Measurements from ENCODE around the gene SLC25A47. TPM values are rescaled to one million over a fixed set of nuclear protein-coding genes. Genes with fewer than 3 reads are reported as not detected.
"Not testable (repeated sequence)": the region's sequence is repeated elsewhere in the genome, so short reads cannot be mapped to it uniquely, and the experiment has no call there.

The SLC25A47 gene
- total RNA-seq, 2 experiments from 2014 or later, result not detected

- Mint-ChIP-seq H3K4me3 (no peak overlapping the region), H3K4me1 (ENCODE audit: low read depth) (no peaks in the 10 kb centered on the region), H3K27me3 (ENCODE audit: low read depth) (no peaks in the 10 kb centered on the region), H3K27ac (no peak overlapping the region), H3K9me3 (ENCODE audit: insufficient read depth) (no peaks in the 10 kb centered on the region), H3K36me3 (ENCODE audit: low read depth) (no peaks in the 10 kb centered on the region)
- no peak for ATAC-seq
- ChIA-PET POLR2A (no interaction called here), CTCF (no interaction called here)
- DNase-seq, result no peak
Measured at GRCh38 chr14:100291305-100292075, 31.6 kb upstream of the SLC25A47 start.

GRCh38 chr14:100292301-100292775, 30.8 kb upstream of the SLC25A47 start:
- Mint-ChIP-seq H3K36me3 (ENCODE audit: low read depth) (no peaks in the 10 kb centered on the region), H3K27me3 (ENCODE audit: low read depth) (no peaks in the 10 kb centered on the region), H3K27ac (no peak overlapping the region), H3K9me3 (ENCODE audit: insufficient read depth) (no peaks in the 10 kb centered on the region), H3K4me3 (no peak overlapping the region), H3K4me1 (ENCODE audit: low read depth) (no peaks in the 10 kb centered on the region)
- DNase-seq, result no peak
- ChIA-PET POLR2A (no interaction called here), CTCF (no interaction called here)
- ATAC-seq, result no peak

GRCh38 chr14:100292776-100293461, 30.2 kb upstream of the SLC25A47 start:
- no peak for DNase-seq
- Mint-ChIP-seq H3K36me3 (ENCODE audit: low read depth) (no peaks in the 10 kb centered on the region), H3K27me3 (ENCODE audit: low read depth) (no peaks in the 10 kb centered on the region), H3K27ac (no peak overlapping the region), H3K9me3 (ENCODE audit: insufficient read depth) (no peaks in the 10 kb centered on the region), H3K4me3 (no peak overlapping the region), H3K4me1 (ENCODE audit: low read depth) (no peaks in the 10 kb centered on the region)
- ChIA-PET POLR2A (no interaction called here), CTCF (interaction anchor here (0.8 kb wide), 1 partner anchor 10 kb away, joined by 3 read pairs; no protein-coding TSS in a partner anchor)
- no peak for ATAC-seq

- Mint-ChIP-seq H3K27ac (no peak overlapping the region), H3K4me1 (ENCODE audit: low read depth) (no peaks in the 10 kb centered on the region), H3K4me3 (no peak overlapping the region), H3K9me3 (ENCODE audit: insufficient read depth) (no peaks in the 10 kb centered on the region), H3K27me3 (ENCODE audit: low read depth) (no peaks in the 10 kb centered on the region), H3K36me3 (ENCODE audit: low read depth) (no peaks in the 10 kb centered on the region)
- ChIA-PET POLR2A (no interaction called here), CTCF (interaction anchor here (0.8 to 5.1 kb wide), 2 partner anchors 9 kb away, joined by 3 to 33 read pairs; no protein-coding TSS in a partner anchor)
- DNase-seq (no peak), ATAC-seq (no peak)
Measured at GRCh38 chr14:100293497-100294212, 29.5 kb upstream of the SLC25A47 start.

- H3K9me3 Mint-ChIP-seq (ENCODE audit: insufficient read depth), result no peaks in the 10 kb centered on the region
- H3K36me3 Mint-ChIP-seq (ENCODE audit: low read depth), result no peaks in the 10 kb centered on the region
- ATAC-seq, result no peak
- ChIA-PET POLR2A (no interaction called here), CTCF (interaction anchor here (1.2 to 5.1 kb wide), 2 partner anchors 9 to 351 kb away, joined by 3 to 33 read pairs; no protein-coding TSS in a partner anchor)
- no peak for DNase-seq
- no peaks in the 10 kb centered on the region for H3K27me3 Mint-ChIP-seq (ENCODE audit: low read depth)
- H3K4me1 Mint-ChIP-seq (ENCODE audit: low read depth), result no peaks in the 10 kb centered on the region
- no peak overlapping the region for H3K27ac Mint-ChIP-seq
- no peak overlapping the region for H3K4me3 Mint-ChIP-seq
Measured at GRCh38 chr14:100294213-100294962, 28.8 kb upstream of the SLC25A47 start.

- CTCF ChIA-PET, result interaction anchor here (0.5 to 5.1 kb wide), 3 partner anchors 10 to 351 kb away, joined by 3 to 33 read pairs (median 3); no protein-coding TSS in a partner anchor
- Mint-ChIP-seq H3K4me3 (no peak overlapping the region), H3K4me1 (ENCODE audit: low read depth) (no peaks in the 10 kb centered on the region), H3K27ac (no peak overlapping the region), H3K36me3 (ENCODE audit: low read depth) (no peaks in the 10 kb centered on the region), H3K9me3 (ENCODE audit: insufficient read depth) (no peaks in the 10 kb centered on the region), H3K27me3 (ENCODE audit: low read depth) (no peaks in the 10 kb centered on the region)
- ATAC-seq, result no peak
- POLR2A ChIA-PET, result interaction anchor here (0.5 kb wide), 1 partner anchor 19 kb away, joined by 3 read pairs; no protein-coding TSS in a partner anchor
- no peak for DNase-seq
Measured at GRCh38 chr14:100294963-100295330, 28.2 kb upstream of the SLC25A47 start.

GRCh38 chr14:100295376-100296105, 27.6 kb upstream of the SLC25A47 start:
- ChIA-PET POLR2A (interaction anchor here (0.5 to 0.7 kb wide), 2 partner anchors 10 to 18 kb away, joined by 3 read pairs; no protein-coding TSS in a partner anchor), CTCF (interaction anchor here (0.5 to 5.1 kb wide), 5 partner anchors 11 to 350 kb away, joined by 3 to 33 read pairs (median 3); no protein-coding TSS in a partner anchor)

GRCh38 chr14:100296106-100296651, 27.0 kb upstream of the SLC25A47 start:
- ATAC-seq, result no peak
- no peak for DNase-seq
- Mint-ChIP-seq H3K27me3 (ENCODE audit: low read depth) (no peaks in the 10 kb centered on the region), H3K4me3 (no peak overlapping the region), H3K9me3 (ENCODE audit: insufficient read depth) (no peaks in the 10 kb centered on the region), H3K36me3 (ENCODE audit: low read depth) (no peaks in the 10 kb centered on the region), H3K4me1 (ENCODE audit: low read depth) (no peaks in the 10 kb centered on the region), H3K27ac (no peak overlapping the region)
- CTCF ChIA-PET, result interaction anchor here (0.7 to 5.1 kb wide), 3 partner anchors 11 to 331 kb away, joined by 3 to 33 read pairs (median 3); no protein-coding TSS in a partner anchor
- POLR2A ChIA-PET, result interaction anchor here (0.7 to 0.9 kb wide), 2 partner anchors 9 to 11 kb away, joined by 3 read pairs; no protein-coding TSS in a partner anchor

More at GRCh38 chr14:100295376-100296105, 27.6 kb upstream of the SLC25A47 start:
- ATAC-seq, result no peak
- Mint-ChIP-seq H3K27ac (no peak overlapping the region), H3K9me3 (ENCODE audit: insufficient read depth) (no peaks in the 10 kb centered on the region), H3K4me3 (no peak overlapping the region), H3K27me3 (ENCODE audit: low read depth) (no peaks in the 10 kb centered on the region), H3K36me3 (ENCODE audit: low read depth) (no peaks in the 10 kb centered on the region), H3K4me1 (ENCODE audit: low read depth) (no peaks in the 10 kb centered on the region)
- no peak for DNase-seq

GRCh38 chr14:100296729-100297128, 26.4 kb upstream of the SLC25A47 start:
- not testable (repeated sequence) for H3K9me3 Mint-ChIP-seq (ENCODE audit: insufficient read depth); DNase-seq; H3K27me3 Mint-ChIP-seq (ENCODE audit: low read depth); H3K4me1 Mint-ChIP-seq (ENCODE audit: low read depth); H3K27ac Mint-ChIP-seq; ATAC-seq; H3K36me3 Mint-ChIP-seq (ENCODE audit: low read depth); H3K4me3 Mint-ChIP-seq
- ChIA-PET CTCF (interaction anchor here (1.4 to 5.1 kb wide), 2 partner anchors 12 to 104 kb away, joined by 3 to 33 read pairs; no protein-coding TSS in a partner anchor), POLR2A (interaction anchor here (0.6 to 0.9 kb wide), 3 partner anchors 9 to 92 kb away, joined by 3 read pairs; no protein-coding TSS in a partner anchor)
